Endothelial cell (in vitro differentiated cells): ENCODE measurements around the gene FGF10. TPM values are rescaled to one million over a fixed set of nuclear protein-coding genes. Genes with fewer than 3 reads are reported as not detected.
A peak's percentile ranks its signal among the peaks of the same experiment; 100 is the strongest.

Experiments
- DNase-seq: peaks from one replicate; pipeline ENCODE4 v3.0.0; 2021; ENCODE audit warnings: low spot score
- H3K27ac Mint-ChIP-seq: one replicate; pipeline ENCODE4 v1.8.0; 2021; ENCODE audit warnings: mixed read lengths, inconsistent platforms; ENCODE audit not compliant: unreplicated experiment
- H3K27me3 Mint-ChIP-seq: one replicate; pipeline ENCODE4 v1.8.0; 2021; ENCODE audit warnings: mild to moderate bottlenecking, moderate library complexity, mixed read lengths, inconsistent platforms; ENCODE audit not compliant: unreplicated experiment
- H3K36me3 Mint-ChIP-seq: one replicate; pipeline ENCODE4 v1.8.0; 2021; ENCODE audit warnings: mild to moderate bottlenecking, low read depth, mixed read lengths, inconsistent platforms; ENCODE audit not compliant: unreplicated experiment
- H3K4me1 Mint-ChIP-seq: one replicate; pipeline ENCODE4 v1.8.0; 2021; ENCODE audit warnings: mild to moderate bottlenecking, mixed read lengths, inconsistent platforms; ENCODE audit not compliant: unreplicated experiment
- H3K4me3 Mint-ChIP-seq: one replicate; pipeline ENCODE4 v1.8.0; 2021; ENCODE audit warnings: mild to moderate bottlenecking, mixed read lengths, inconsistent platforms; ENCODE audit not compliant: unreplicated experiment
- H3K9me3 Mint-ChIP-seq: one replicate; pipeline ENCODE4 v1.8.0; 2021; ENCODE audit warnings: mixed read lengths, inconsistent platforms; ENCODE audit not compliant: unreplicated experiment
- CTCF ChIP-seq: fragments of 200-600 bp; sonication (generic); IDR thresholded peaks from one replicate; pipeline ENCODE4 v1.5.0; 2021; ENCODE audit warnings: antibody characterized with exemption; ENCODE audit not compliant: unreplicated experiment
- total RNA-seq: library from RNA; stranded (reverse); fragmentation: NEBNext Ultra II Directional; extraction: Animal tissue kit (Norgen Biotek cat#: 25700); gene quantifications from one replicate; pipeline ENCODE4 v1.2.1, GENCODE V29; 2021; ENCODE audit not compliant: unreplicated experiment

FGF10 gene
- total RNA-seq, 1 donor from 2014 or later: 0.15 TPM

DNA sequence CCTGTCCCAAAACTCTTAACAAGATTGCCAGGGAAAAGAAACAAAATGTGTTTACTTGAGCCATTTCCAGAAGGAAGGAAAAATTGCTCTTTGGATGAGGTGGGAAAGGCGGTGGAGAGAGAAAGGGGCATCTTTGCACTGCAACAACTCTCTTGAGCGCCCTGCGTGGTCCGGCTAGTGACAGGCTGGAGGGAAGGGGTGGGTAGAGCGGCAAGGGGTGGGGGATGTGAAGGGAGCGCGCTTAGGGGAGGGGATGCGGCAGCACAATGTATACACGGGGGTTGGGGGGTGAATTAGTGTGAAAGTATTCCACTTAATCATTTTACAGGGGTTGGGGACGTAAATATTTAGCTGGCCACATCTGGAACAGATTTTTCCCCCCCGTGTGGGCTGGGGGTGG lies 1.3 kb downstream of the FGF10 start:
- TF ChIP-seq CTCF: no peak
- Mint-ChIP-seq H3K27ac (no peak overlapping the region), H3K9me3 (no peaks in the 10 kb centered on the region), H3K4me3 (peak overlapping the region; percentile 90), H3K36me3 (no peaks in the 10 kb centered on the region), H3K27me3 (peaks cover 19% of the 10 kb centered on the region), H3K4me1 (peaks cover 25% of the 10 kb centered on the region)
- DNase-seq: no peak

DNA sequence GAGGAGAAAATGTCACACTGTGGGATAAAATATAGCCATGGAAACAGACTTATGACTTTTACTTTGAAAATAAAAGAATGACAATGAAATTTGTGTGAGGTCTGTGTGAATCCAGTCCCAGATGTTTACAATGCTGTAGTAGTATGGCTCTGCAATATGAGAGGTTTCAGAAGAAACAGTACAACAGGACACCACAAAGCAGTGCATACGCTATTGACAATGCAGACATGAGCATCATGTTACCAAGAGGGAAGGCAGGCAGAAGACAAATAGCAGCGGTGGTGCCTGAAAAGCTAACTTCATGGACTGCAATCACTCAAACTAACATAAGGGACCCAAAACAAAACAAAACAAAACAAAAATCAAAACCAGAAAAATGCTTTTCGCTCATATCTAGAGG lies 1.8 kb downstream of the FGF10 start:
- no peak for TF ChIP-seq CTCF
- H3K36me3 Mint-ChIP-seq: no peaks in the 10 kb centered on the region
- no peak for DNase-seq
- peaks cover 25% of the 10 kb centered on the region for H3K4me1 Mint-ChIP-seq
- H3K27me3 Mint-ChIP-seq: peaks cover 19% of the 10 kb centered on the region
- peak overlapping the region; percentile 43 for H3K4me3 Mint-ChIP-seq
- H3K9me3 Mint-ChIP-seq: no peaks in the 10 kb centered on the region
- no peak overlapping the region for H3K27ac Mint-ChIP-seq

- no peak for TF ChIP-seq CTCF
- Mint-ChIP-seq H3K4me1 (peaks cover 24% of the 10 kb centered on the region), H3K4me3 (no peak overlapping the region), H3K27ac (no peak overlapping the region), H3K9me3 (no peaks in the 10 kb centered on the region), H3K27me3 (peaks cover 19% of the 10 kb centered on the region), H3K36me3 (no peaks in the 10 kb centered on the region)
- no peak for DNase-seq
Measured at GRCh38 chr5:44385291-44385900, 3.8 kb downstream of the FGF10 start.

GRCh38 chr5:44384816-44385215 lies 4.4 kb downstream of the FGF10 start:
- Mint-ChIP-seq H3K27me3 (peaks cover 16% of the 10 kb centered on the region), H3K36me3 (no peaks in the 10 kb centered on the region), H3K4me3 (no peak overlapping the region), H3K27ac (no peak overlapping the region), H3K9me3 (no peaks in the 10 kb centered on the region), H3K4me1 (peaks cover 18% of the 10 kb centered on the region)
- no peak for TF ChIP-seq CTCF
- DNase-seq: no peak

GRCh38 chr5:44382894-44383293 lies 6.3 kb downstream of the FGF10 start:
- Mint-ChIP-seq H3K36me3 (no peaks in the 10 kb centered on the region), H3K4me1 (peaks cover 9% of the 10 kb centered on the region), H3K27ac (no peak overlapping the region), H3K4me3 (no peak overlapping the region), H3K27me3 (peaks cover 8% of the 10 kb centered on the region), H3K9me3 (no peaks in the 10 kb centered on the region)
- no peak for DNase-seq
- TF ChIP-seq CTCF: no peak
